T-helper 17 cell (primary cell): ENCODE results near the gene ITIH1. TPM values are rescaled to one million over a fixed set of nuclear protein-coding genes. Genes with fewer than 3 reads are reported as not detected.

Experiments used
- ATAC-seq: fragments of 150-1000 bp; cut with Tn5 transposase; 2 replicates; pipeline ENCODE4 v1.10.0; 2021; ENCODE audit warnings: mild to moderate bottlenecking, moderate library complexity
- DNase-seq, 3 donors: peaks; one replicate each; pipeline versions ENCODE4 v3.0.0 to v3.0.0-alpha.2; 2020 to 2021
- H3K9me3 ChIP-seq: one replicate; pipeline ENCODE4 v1.7.0; 2013; ENCODE audit warnings: low read length, mild to moderate bottlenecking; ENCODE audit not compliant: control insufficient read depth, poor library complexity, severe bottlenecking
- H3K27ac Mint-ChIP-seq: one replicate; pipeline ENCODE4 v1.8.0; 2022; ENCODE audit warnings: mild to moderate bottlenecking, moderate library complexity, mixed read lengths
- H3K27me3 Mint-ChIP-seq: one replicate; pipeline ENCODE4 v1.8.0; 2022; ENCODE audit warnings: mixed read lengths
- H3K36me3 Mint-ChIP-seq: one replicate; pipeline ENCODE4 v1.8.0; 2022; ENCODE audit warnings: low read depth, mixed read lengths
- H3K4me1 Mint-ChIP-seq: one replicate; pipeline ENCODE4 v1.8.0; 2022; ENCODE audit warnings: mild to moderate bottlenecking, mixed read lengths
- H3K4me3 Mint-ChIP-seq: one replicate; pipeline ENCODE4 v1.8.0; 2022; ENCODE audit warnings: mild to moderate bottlenecking, moderate library complexity, mixed read lengths
- total RNA-seq, 4 donors: library from RNA in 2 of 4; stranded (reverse) in 2 of 4; gene quantifications; one replicate each; pipeline ENCODE4 v1.2.3 and lab custom pipeline; 2022 to 2026

ITIH1 gene
- total RNA-seq, 2 donors from 2014 or later: not detected

DNA sequence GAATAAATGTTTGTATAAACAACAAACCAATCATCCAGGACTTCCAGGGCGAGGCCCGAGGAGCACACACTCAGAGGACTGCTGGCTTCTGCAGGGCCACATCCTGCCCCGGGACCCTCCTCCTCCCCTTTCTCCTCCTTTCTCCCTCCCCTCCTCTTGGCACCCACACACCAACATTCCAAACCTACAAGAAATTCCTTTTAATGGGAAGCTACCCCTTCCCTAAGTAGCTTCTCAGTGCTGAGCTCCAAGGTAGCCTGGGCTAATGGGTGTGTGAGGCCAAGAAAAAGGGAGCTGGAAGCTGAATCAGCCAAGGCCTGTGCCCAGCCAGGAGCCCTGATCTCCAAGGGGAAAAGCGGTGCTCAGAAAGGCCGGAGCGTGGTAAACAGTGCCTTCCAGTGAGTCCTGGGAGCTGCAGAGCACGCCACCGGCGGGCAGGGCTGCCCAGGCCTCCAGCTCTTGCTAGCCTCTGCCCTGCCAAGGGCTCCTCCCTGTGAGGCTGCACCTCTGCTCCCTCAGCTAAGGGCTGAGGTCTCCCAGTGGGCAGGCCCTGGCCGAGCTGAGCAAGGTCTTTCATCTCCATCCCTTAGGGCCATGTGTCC, 21.1 kb downstream of the ITIH1 start:
- H3K4me1 Mint-ChIP-seq: peaks cover 4% of the 10 kb centered on the region

DNA sequence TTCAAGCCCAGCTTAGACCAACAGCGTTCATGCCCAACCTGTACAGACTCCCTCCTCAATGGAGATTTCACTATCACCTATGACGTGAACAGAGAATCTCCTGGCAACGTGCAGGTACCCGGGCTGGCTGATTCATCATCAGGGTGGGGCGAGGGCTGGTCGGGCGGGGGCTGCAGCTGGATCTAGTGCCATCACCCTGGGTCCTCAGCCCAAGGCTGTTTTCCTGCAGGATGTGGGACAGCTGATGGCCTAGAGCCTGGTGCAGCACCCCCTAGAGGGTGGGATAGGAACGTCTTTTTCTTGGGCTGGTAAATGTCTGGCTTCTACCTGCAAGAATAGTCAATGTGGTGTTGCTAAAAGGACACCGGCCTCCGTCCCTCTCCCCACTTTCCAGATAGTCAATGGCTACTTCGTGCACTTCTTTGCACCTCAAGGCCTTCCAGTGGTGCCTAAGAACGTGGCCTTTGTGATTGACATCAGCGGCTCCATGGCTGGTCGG, 21.6 kb downstream of the ITIH1 start:
- no peaks in the 10 kb centered on the region for H3K36me3 Mint-ChIP-seq
- no peaks in the 10 kb centered on the region for H3K9me3 ChIP-seq
- no peak for ATAC-seq
- peaks cover 7% of the 10 kb centered on the region for H3K27me3 Mint-ChIP-seq
- no peak overlapping the region for H3K27ac Mint-ChIP-seq
- no peak overlapping the region for H3K4me3 Mint-ChIP-seq
- no peak for DNase-seq
- peaks cover 4% of the 10 kb centered on the region for H3K4me1 Mint-ChIP-seq

More for the DNA sequence above, 21.1 kb downstream of the ITIH1 start:
- DNase-seq (no peak), ATAC-seq (no peak)
- H3K9me3 ChIP-seq: no peaks in the 10 kb centered on the region
- Mint-ChIP-seq H3K27ac (no peak overlapping the region), H3K36me3 (no peaks in the 10 kb centered on the region), H3K27me3 (peaks cover 7% of the 10 kb centered on the region), H3K4me3 (no peak overlapping the region)

DNA sequence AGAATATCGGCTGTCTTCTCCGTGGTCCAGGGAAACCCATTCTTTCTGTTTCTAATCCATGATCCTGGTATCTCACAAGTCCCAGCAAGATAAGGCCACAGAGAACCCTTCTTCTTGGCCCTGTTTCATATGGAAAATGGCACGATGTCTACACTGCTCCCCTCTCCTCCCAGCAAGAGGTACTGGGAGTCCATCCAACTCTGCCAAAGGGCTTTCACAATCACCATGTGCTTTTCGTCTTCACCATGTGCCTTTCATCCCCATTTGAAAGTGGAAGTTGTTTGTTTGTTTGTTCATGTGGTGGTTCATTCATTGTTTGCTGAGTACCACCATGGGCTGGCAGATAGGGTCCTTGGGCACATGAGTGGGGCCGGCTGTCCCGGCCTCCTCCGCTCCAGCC, 22.7 kb downstream of the ITIH1 start:
- H3K9me3 ChIP-seq: no peaks in the 10 kb centered on the region
- H3K4me1 Mint-ChIP-seq: peaks cover 4% of the 10 kb centered on the region
- ATAC-seq (no peak), DNase-seq (no peak)
- H3K27me3 Mint-ChIP-seq: peaks cover 7% of the 10 kb centered on the region
- no peak overlapping the region for H3K27ac Mint-ChIP-seq
- H3K4me3 Mint-ChIP-seq: no peak overlapping the region
- no peaks in the 10 kb centered on the region for H3K36me3 Mint-ChIP-seq

DNA sequence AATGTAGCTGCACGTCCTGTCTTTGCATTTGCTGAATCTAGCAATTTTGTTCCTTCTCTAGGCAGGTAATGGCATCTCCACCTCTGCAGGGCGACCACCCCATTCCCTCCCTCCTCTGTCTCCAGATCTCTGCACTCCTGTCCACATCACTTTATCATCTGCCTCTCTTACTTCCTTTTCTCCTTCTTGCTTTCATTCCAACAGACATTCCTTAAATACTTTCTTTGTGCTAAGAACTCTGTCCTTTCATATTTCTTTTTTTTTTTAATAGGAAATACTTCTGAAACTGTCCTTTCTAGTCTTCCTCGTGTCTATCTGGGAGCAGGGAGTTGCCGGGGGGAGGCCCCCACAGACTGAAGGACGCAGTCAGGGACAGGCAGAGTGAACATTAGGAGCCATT, 24.4 kb downstream of the ITIH1 start:
- Mint-ChIP-seq H3K4me3 (no peak overlapping the region), H3K27me3 (peaks cover 7% of the 10 kb centered on the region), H3K4me1 (peaks cover 2% of the 10 kb centered on the region), H3K27ac (no peak overlapping the region), H3K36me3 (no peaks in the 10 kb centered on the region)
- no peak for DNase-seq
- no peaks in the 10 kb centered on the region for H3K9me3 ChIP-seq
- no peak for ATAC-seq

DNA sequence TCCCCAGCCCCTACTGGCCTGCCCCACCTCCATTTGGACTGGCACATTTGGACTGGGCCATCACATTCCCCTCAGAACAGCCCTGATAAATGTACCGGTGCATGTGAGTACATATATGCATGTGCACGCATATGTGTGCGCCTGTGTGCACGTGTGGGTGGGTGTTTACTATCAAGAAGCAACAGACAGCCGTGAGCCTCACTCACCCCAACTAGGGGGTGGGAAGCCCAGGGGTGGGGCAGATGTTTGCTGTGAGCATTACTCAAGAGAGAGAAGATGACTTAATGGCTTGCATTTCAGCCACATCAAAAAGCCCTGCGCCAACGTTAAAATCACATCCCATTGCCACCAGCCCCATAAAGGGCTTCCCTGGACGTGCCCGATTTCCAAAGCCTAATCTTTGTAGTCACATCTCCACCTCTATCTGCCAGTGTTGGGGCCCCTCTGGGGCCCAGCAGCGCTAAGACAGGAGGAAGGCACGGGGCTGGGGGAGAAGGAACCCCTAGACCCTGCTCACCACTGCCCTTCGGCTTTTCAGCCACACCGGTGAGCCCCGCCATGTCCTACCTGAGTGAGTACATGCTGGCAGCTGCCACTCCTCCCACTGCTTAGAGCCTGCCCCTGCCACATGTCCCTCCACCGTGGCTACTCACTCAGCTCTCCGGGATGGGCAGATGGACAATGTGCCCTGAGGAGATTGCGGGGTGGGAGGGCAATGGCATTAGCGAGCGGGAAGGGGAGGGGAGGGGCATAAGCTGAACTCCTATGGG, 28.1 kb downstream of the ITIH1 start:
- DNase-seq (no peak), ATAC-seq (no peak)
- H3K9me3 ChIP-seq: no peaks in the 10 kb centered on the region
- Mint-ChIP-seq H3K27me3 (no peaks in the 10 kb centered on the region), H3K36me3 (no peaks in the 10 kb centered on the region), H3K27ac (no peak overlapping the region), H3K4me1 (peaks cover 13% of the 10 kb centered on the region), H3K4me3 (no peak overlapping the region)

DNA sequence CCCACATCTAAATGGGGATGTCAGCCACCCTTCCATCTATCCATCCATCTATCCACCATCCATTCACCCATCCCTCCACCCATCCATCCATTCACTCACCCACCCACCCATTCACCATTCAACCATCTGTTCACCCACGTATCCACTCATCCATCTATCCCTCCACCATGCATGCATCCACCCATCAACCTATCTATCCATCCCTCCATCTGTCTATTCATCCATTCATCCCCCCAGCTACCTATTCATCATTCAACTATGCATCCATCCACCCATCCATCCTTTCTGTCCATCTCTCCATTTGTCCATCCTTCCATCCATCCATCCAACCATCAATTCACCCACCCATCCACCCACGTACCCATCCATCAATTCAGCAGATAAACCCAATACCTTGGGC, 31.8 kb downstream of the ITIH1 start:
- DNase-seq (no peak), ATAC-seq (no peak)
- no peak overlapping the region for H3K4me3 Mint-ChIP-seq
- H3K27me3 Mint-ChIP-seq: no peaks in the 10 kb centered on the region
- no peaks in the 10 kb centered on the region for H3K9me3 ChIP-seq
- H3K4me1 Mint-ChIP-seq: peaks cover 11% of the 10 kb centered on the region
- H3K36me3 Mint-ChIP-seq: no peaks in the 10 kb centered on the region
- H3K27ac Mint-ChIP-seq: no peak overlapping the region

DNA sequence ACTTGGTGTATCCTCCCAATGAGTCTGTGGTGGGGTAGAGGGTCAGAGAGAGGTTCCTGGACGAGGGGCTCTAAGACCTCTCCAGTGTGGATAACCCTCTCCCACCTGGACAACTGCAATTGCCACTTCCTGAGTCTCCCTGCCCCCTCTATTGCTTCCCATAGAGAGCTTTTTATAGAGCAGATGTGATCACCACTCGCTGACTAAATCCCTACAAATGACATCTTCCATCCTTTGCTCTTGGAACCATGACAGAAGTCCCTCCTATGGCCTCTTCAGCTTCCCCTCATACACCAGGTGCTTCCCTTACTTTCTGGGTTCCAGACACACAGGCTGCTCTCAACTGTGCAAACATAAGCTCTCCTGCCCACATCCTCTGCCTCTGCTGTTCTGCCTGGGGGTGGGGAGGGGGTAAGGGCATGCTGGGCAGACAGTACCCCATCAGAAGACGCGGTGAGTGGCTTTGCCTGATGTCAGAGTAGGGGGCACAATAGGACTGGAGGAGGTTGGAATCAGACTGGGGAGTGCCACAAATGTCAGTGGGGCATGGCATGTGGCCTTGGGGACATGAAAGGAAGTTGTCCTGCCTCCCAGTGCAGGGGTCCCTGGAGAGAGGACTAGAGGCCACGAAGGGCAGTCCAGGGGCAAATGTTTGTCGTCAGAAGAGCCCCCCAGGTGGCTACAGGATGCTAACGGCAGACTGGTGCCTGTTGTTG, 32.4 kb downstream of the ITIH1 start:
- no peaks in the 10 kb centered on the region for H3K27me3 Mint-ChIP-seq
- H3K4me3 Mint-ChIP-seq: no peak overlapping the region
- no peaks in the 10 kb centered on the region for H3K9me3 ChIP-seq
- DNase-seq (no peak), ATAC-seq (no peak)
- H3K4me1 Mint-ChIP-seq: peaks cover 11% of the 10 kb centered on the region
- H3K27ac Mint-ChIP-seq: no peak overlapping the region
- H3K36me3 Mint-ChIP-seq: no peaks in the 10 kb centered on the region

DNA sequence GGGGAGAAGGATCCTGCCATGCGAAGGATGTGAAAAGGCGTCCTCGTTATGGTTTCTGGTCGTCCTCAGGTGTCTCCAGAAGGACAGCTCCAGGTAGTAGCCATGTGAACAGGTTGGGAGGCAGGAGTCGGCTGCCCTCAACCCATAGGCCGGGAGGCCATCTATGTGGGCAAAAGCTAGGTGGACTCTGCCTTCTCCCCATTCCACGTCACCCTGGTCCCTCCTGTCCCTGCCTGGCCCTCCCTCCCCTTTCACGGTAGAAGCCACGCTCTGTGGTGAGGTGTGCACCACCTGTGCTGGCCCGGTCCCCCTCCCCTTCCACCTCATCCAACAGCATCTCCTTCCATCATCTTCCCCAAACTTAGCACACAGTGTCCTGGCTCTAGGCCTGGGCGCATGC, 33.5 kb downstream of the ITIH1 start:
- Mint-ChIP-seq H3K4me3 (no peak overlapping the region), H3K27ac (no peak overlapping the region), H3K36me3 (no peaks in the 10 kb centered on the region), H3K27me3 (no peaks in the 10 kb centered on the region), H3K4me1 (peaks cover 11% of the 10 kb centered on the region)
- no peaks in the 10 kb centered on the region for H3K9me3 ChIP-seq
- no peak for ATAC-seq
- no peak for DNase-seq

DNA sequence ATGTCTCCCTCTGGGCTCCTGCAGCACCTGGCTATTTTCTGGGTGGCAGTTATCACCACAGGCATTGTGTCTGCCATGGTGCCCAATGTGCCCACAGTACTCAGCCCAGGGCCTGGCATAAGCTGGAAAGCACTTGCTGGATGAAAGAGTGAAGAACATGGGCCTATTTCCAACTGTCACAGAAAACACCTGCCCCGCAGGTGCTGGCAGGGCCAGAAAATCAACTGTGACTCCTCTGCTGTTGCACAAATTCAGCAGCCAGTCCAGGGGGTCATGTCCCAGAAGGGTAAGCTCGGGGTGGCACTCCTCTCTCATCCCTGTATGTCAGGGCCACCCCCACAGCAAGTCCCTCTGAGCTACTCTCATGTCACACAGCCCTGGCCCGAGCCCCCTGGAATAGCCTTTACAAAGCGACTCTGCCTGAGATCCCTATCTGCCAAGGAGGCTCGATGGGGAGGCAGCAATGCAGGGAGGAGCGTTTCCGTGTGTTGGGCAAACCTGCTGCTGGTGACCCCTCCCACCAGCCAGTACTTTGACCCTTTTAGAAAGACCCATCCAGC, 34.1 kb downstream of the ITIH1 start:
- H3K27me3 Mint-ChIP-seq: no peaks in the 10 kb centered on the region
- no peaks in the 10 kb centered on the region for H3K9me3 ChIP-seq
- H3K36me3 Mint-ChIP-seq: no peaks in the 10 kb centered on the region
- peak overlapping the region; percentile 57 for H3K27ac Mint-ChIP-seq
- ATAC-seq: no peak
- DNase-seq: no peak
- H3K4me1 Mint-ChIP-seq: peaks cover 11% of the 10 kb centered on the region
- H3K4me3 Mint-ChIP-seq: no peak overlapping the region

DNA sequence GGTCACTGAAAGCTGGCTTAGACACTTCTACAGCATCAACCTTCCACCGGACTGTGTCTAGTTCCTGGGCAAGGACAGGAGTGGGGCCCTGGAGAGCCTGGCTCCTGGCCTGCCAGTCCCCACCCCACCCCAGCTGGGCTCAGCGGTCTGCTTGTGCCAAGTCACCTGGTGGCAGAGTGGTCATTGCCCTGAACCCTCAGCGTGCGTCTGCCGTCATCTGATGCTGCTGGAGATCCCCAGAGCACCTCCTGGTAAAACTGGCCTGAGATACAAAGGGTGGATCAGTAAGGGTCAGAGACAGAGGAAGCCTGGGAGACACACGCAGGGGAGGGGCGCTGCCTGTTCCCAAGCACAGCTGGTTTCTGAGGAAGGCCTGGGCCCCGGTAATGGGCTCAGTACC, 36.4 kb downstream of the ITIH1 start:
- Mint-ChIP-seq H3K27me3 (no peaks in the 10 kb centered on the region), H3K27ac (no peak overlapping the region), H3K4me3 (no peak overlapping the region), H3K4me1 (peaks cover 11% of the 10 kb centered on the region), H3K36me3 (no peaks in the 10 kb centered on the region)
- no peak for DNase-seq
- no peaks in the 10 kb centered on the region for H3K9me3 ChIP-seq
- no peak for ATAC-seq

DNA sequence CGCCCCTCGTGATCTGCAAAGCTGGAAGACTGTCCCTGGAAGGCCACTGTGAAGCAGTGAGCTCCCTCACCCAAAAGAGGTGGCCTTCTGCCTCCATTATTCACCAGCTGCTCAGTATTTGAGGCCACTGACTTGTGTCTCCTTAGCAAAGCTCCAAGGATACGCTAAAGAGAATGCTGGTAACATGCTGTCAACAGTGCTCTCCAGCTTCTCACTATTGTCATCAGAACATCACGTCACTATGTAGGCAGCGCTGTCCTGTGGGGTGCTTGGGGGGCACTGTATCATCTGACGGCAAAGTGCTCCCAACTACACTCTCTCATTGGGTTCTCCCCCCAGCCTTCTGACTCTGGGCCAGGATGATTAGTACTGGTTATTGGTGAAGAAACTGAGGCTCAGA, 38.8 kb downstream of the ITIH1 start:
- H3K27ac Mint-ChIP-seq: no peak overlapping the region
- no peaks in the 10 kb centered on the region for H3K4me1 Mint-ChIP-seq
- H3K4me3 Mint-ChIP-seq: no peak overlapping the region
- no peaks in the 10 kb centered on the region for H3K27me3 Mint-ChIP-seq
- no peaks in the 10 kb centered on the region for H3K9me3 ChIP-seq
- no peaks in the 10 kb centered on the region for H3K36me3 Mint-ChIP-seq
- DNase-seq (no peak), ATAC-seq (no peak)

DNA sequence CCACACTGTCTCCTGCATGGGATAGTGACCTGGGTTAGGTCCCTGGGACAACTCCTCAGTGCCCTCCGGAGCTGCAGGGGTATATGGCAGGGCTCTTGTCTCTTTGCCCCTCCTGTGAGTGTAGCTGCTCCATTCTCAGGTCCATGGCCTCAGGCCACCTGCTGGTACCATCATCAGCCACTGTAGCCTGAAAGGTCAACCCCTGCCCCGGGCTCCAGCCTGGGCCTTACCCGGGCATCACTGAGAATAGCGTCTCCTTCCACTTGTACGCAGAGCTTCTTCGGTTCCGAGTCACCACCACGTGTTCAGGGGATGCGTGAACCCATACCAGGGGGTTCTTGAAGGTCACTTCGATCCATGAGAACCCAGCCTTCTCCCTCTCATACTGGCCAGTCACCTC, 39.3 kb downstream of the ITIH1 start:
- no peaks in the 10 kb centered on the region for H3K9me3 ChIP-seq
- Mint-ChIP-seq H3K36me3 (no peaks in the 10 kb centered on the region), H3K27ac (no peak overlapping the region), H3K27me3 (no peaks in the 10 kb centered on the region), H3K4me3 (no peak overlapping the region), H3K4me1 (no peaks in the 10 kb centered on the region)
- DNase-seq (no peak), ATAC-seq (no peak)

DNA sequence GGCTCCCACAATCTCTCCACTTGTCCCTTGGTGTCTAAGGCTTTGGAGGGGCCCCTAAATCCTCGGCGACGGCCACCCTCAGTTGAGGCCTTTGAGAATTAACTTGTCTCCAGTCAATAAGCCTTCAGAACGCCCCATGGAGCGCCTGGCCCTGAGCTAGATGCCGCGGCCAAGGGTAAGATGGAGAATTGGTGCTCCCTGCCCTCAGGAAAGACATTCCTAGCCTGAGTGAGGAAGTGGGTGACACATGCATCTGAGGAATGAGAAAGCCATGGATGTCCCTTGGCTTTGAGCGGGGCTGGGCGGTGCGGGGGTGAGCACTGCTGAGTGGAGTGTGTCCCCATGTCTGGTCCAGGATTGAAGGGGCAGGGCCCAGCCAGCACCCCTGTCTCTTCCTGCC, 39.8 kb downstream of the ITIH1 start:
- Mint-ChIP-seq H3K4me3 (no peak overlapping the region), H3K36me3 (no peaks in the 10 kb centered on the region), H3K4me1 (no peaks in the 10 kb centered on the region), H3K27me3 (no peaks in the 10 kb centered on the region), H3K27ac (no peak overlapping the region)
- H3K9me3 ChIP-seq: no peaks in the 10 kb centered on the region
- ATAC-seq: no peak
- no peak for DNase-seq
